GM23248 (cell line): ENCODE results near the gene SLC9A9. TPM values are rescaled to one million over a fixed set of nuclear protein-coding genes. Genes with fewer than 3 reads are reported as not detected.

Source experiments
- DNase-seq: peaks from one replicate; pipeline ENCODE4 v3.0.0-alpha.2; 2015
- H2AFZ ChIP-seq: fragments of 200-600 bp; sonication (generic); 2 replicates; pipeline ENCODE4 v1.6.1; 2016; ENCODE audit warnings: antibody characterized with exemption
- H3F3A ChIP-seq: fragments of 200-600 bp; sonication (generic); 2 replicates; pipeline ENCODE4 v1.6.1; 2016; ENCODE audit warnings: mild to moderate bottlenecking, antibody characterized with exemption, mixed run types; ENCODE audit not compliant: insufficient read depth
- H3K27ac ChIP-seq: fragments of 200-600 bp; sonication (generic); 2 replicates; pipeline ENCODE4 v1.5.1; 2016; ENCODE audit warnings: mild to moderate bottlenecking
- H3K27me3 ChIP-seq: fragments of 200-600 bp; sonication (generic); replicated peaks from 2 replicates; pipeline ENCODE4 v1.6.1; 2016; ENCODE audit warnings: mild to moderate bottlenecking; ENCODE audit not compliant: insufficient read depth
- H3K36me3 ChIP-seq: fragments of 200-600 bp; sonication (generic); 2 replicates; pipeline ENCODE4 v1.6.1; 2016; ENCODE audit warnings: low read depth, mild to moderate bottlenecking
- H3K4me1 ChIP-seq: fragments of 200-600 bp; sonication (generic); 2 replicates; pipeline ENCODE4 v1.6.1; 2016; ENCODE audit warnings: mild to moderate bottlenecking; ENCODE audit not compliant: insufficient read depth
- H3K4me2 ChIP-seq: fragments of 200-600 bp; sonication (generic); one replicate; pipeline ENCODE4 v1.6.1; 2016; ENCODE audit warnings: mild to moderate bottlenecking; ENCODE audit not compliant: unreplicated experiment
- H3K4me3 ChIP-seq: fragments of 200-600 bp; sonication (generic); 2 replicates; pipeline ENCODE4 v1.5.1; 2016; ENCODE audit warnings: mild to moderate bottlenecking
- H3K79me2 ChIP-seq: fragments of 200-600 bp; sonication (generic); 2 replicates; pipeline ENCODE4 v1.6.1; 2016; ENCODE audit warnings: mild to moderate bottlenecking; ENCODE audit not compliant: insufficient read depth
- H3K9ac ChIP-seq: fragments of 200-600 bp; sonication (generic); 2 replicates; pipeline ENCODE4 v1.6.1; 2016; ENCODE audit warnings: mild to moderate bottlenecking
- H3K9me2 ChIP-seq: fragments of 200-600 bp; sonication (generic); 2 replicates; pipeline ENCODE4 v1.6.1; 2016; ENCODE audit warnings: mixed run types, mild to moderate bottlenecking, moderate library complexity; ENCODE audit not compliant: insufficient read depth
- H3K9me3 ChIP-seq: fragments of 200-600 bp; sonication (generic); one replicate; pipeline ENCODE4 v1.6.1; 2017; ENCODE audit warnings: low read depth
- H4K20me1 ChIP-seq: fragments of 200-600 bp; sonication (generic); 2 replicates; pipeline ENCODE4 v1.6.0; 2016; ENCODE audit not compliant: insufficient read depth
- EZH2 ChIP-seq: fragments of 200-600 bp; sonication (generic); IDR thresholded peaks from 2 replicates; pipeline ENCODE4 v1.6.1; 2018; ENCODE audit warnings: antibody characterized with exemption, mild to moderate bottlenecking; ENCODE audit not compliant: insufficient read depth, poor library complexity, severe bottlenecking
- EZH2phosphoT487 ChIP-seq: fragments of 200-600 bp; sonication (generic); IDR thresholded peaks from 2 replicates; pipeline ENCODE4 v1.6.1; 2018; ENCODE audit warnings: antibody characterized with exemption, moderate library complexity, mild to moderate bottlenecking, low read depth; ENCODE audit not compliant: insufficient read depth
- WGBS, 2 experiments: methylation state at CpG; one replicate each; pipeline ENCODE4 v1.1.6; 2015 to 2017; ENCODE audit warnings: low lambda C conversion rate in 2 of 2, low coverage in 1 of 2; ENCODE audit errors: missing lambda C conversion rate in 2 of 2; 5-methylcytosine and 5-hydroxymethylcytosine counted together
- in situ Hi-C: fragments of 300-500 bp; cut with MboI; formaldehyde crosslinking; loops from 2 replicates; pipeline ENCODE4 v1.15.0; 2020
- polyA plus RNA-seq: library from polyadenylated mRNA; unstranded; fragments of >200 nt; fragmentation: Nextera tagmentation; extraction: Ambion mirVana; gene quantifications from 2 replicates; pipeline ENCODE4 v1.2.1, GENCODE V29; 2016
- total RNA-seq: library from RNA; depleted of rRNA; stranded (reverse); fragments of >200 nt; shearing (Covaris generic); gene quantifications from 2 replicates; pipeline ENCODE4 v1.2.3, GENCODE V29; 2014

SLC9A9 gene
- total and polyA plus RNA-seq, 2 experiments from 2014 or later: 2.8 to 3.2 TPM

GRCh38 chr3:143367171-143367570, 481.1 kb downstream of the SLC9A9 start:
- Histone ChIP-seq H3K4me1 (no peaks in the 10 kb centered on the region), H3K79me2 (no peaks in the 10 kb centered on the region), H3K4me2 (no peak overlapping the region), H3F3A (no peaks in the 10 kb centered on the region), H3K27ac (no peak overlapping the region), H3K36me3 (no peaks in the 10 kb centered on the region), H3K9ac (no peak overlapping the region), H3K9me2 (no peaks in the 10 kb centered on the region), H4K20me1 (no peaks in the 10 kb centered on the region), H3K4me3 (no peak overlapping the region), H3K9me3 (no peaks in the 10 kb centered on the region), H2AFZ (no peak overlapping the region), H3K27me3 (no peaks in the 10 kb centered on the region)
- in situ Hi-C loops: no loop called here
- TF ChIP-seq EZH2phosphoT487: no peak
- TF ChIP-seq EZH2: no peak
- DNase-seq: no peak
- WGBS, 2 experiments: 0 to 6% methylated on average over 1 of the region's 1 CpG

- no peak overlapping the region for H2AFZ ChIP-seq
- no peaks in the 10 kb centered on the region for H3K27me3 ChIP-seq
- no peaks in the 10 kb centered on the region for H3K9me3 ChIP-seq
- no peak overlapping the region for H3K9ac ChIP-seq
- no peaks in the 10 kb centered on the region for H3K9me2 ChIP-seq
- H3K36me3 ChIP-seq: no peaks in the 10 kb centered on the region
- no peaks in the 10 kb centered on the region for H3F3A ChIP-seq
- TF ChIP-seq EZH2phosphoT487 (no peak), EZH2 (no peak)
- H3K4me3 ChIP-seq: no peak overlapping the region
- no peak overlapping the region for H3K27ac ChIP-seq
- no peaks in the 10 kb centered on the region for H4K20me1 ChIP-seq
- in situ Hi-C loops: no loop called here
- WGBS, 2 experiments: 87% methylated on average over 1 of the region's 1 CpG
- DNase-seq: no peak
- no peaks in the 10 kb centered on the region for H3K79me2 ChIP-seq
- H3K4me1 ChIP-seq: no peaks in the 10 kb centered on the region
- H3K4me2 ChIP-seq: no peak overlapping the region
Observed at GRCh38 chr3:143366672-143367071, 481.6 kb downstream of the SLC9A9 start.

GRCh38 chr3:143363949-143364348, 484.3 kb downstream of the SLC9A9 start:
- no peaks in the 10 kb centered on the region for H3K9me3 ChIP-seq
- in situ Hi-C loops: no loop called here
- no peak overlapping the region for H3K9ac ChIP-seq
- no peak overlapping the region for H2AFZ ChIP-seq
- no peak overlapping the region for H3K4me2 ChIP-seq
- WGBS, 2 experiments: 77 to 95% methylated on average over 1 of the region's 1 CpG
- H3K4me1 ChIP-seq: peaks cover 4% of the 10 kb centered on the region; the same call in 1 of the 2 replicates
- no peak overlapping the region for H3K27ac ChIP-seq
- H3F3A ChIP-seq: no peaks in the 10 kb centered on the region
- no peak overlapping the region for H3K4me3 ChIP-seq
- no peaks in the 10 kb centered on the region for H3K9me2 ChIP-seq
- TF ChIP-seq EZH2: no peak
- TF ChIP-seq EZH2phosphoT487: no peak
- no peaks in the 10 kb centered on the region for H4K20me1 ChIP-seq
- no peaks in the 10 kb centered on the region for H3K36me3 ChIP-seq
- no peaks in the 10 kb centered on the region for H3K27me3 ChIP-seq
- DNase-seq: no peak
- H3K79me2 ChIP-seq: no peaks in the 10 kb centered on the region

GRCh38 chr3:143363276-143363675, 485.0 kb downstream of the SLC9A9 start:
- no peaks in the 10 kb centered on the region for H3K36me3 ChIP-seq
- TF ChIP-seq EZH2phosphoT487: no peak
- no peak for TF ChIP-seq EZH2
- H3K27me3 ChIP-seq: no peaks in the 10 kb centered on the region
- H3K9me2 ChIP-seq: no peaks in the 10 kb centered on the region
- H3K9me3 ChIP-seq: no peaks in the 10 kb centered on the region
- in situ Hi-C loops: no loop called here
- no peak overlapping the region for H3K4me2 ChIP-seq
- H4K20me1 ChIP-seq: no peaks in the 10 kb centered on the region
- no peak overlapping the region for H3K27ac ChIP-seq
- H3F3A ChIP-seq: no peaks in the 10 kb centered on the region
- H3K4me1 ChIP-seq: peaks cover 4% of the 10 kb centered on the region; the same call in 1 of the 2 replicates
- H3K79me2 ChIP-seq: no peaks in the 10 kb centered on the region
- 72 to 79% methylated on average over 3 of the region's 3 CpGs for WGBS, 2 experiments
- no peak overlapping the region for H3K9ac ChIP-seq
- DNase-seq: no peak
- no peak overlapping the region for H3K4me3 ChIP-seq
- H2AFZ ChIP-seq: no peak overlapping the region
